HepG2 (cell line): ENCODE measurements around the gene SERPINF2. TPM values are rescaled to one million over a fixed set of nuclear protein-coding genes. Genes with fewer than 3 reads are reported as not detected.

ENCODE experiments used
- ATF3 ChIP-seq: sonication (generic); formaldehyde crosslinking; IDR thresholded peaks from 2 replicates; pipeline ENCODE4 v1.4.0; 2020; ENCODE audit warnings: missing genetic modification reagents
- BORCS8-MEF2B ChIP-seq: sonication (generic); formaldehyde crosslinking; IDR thresholded peaks from 2 replicates; pipeline ENCODE4 v1.8.0; 2022; ENCODE audit warnings: mild to moderate bottlenecking, missing genetic modification reagents
- CENPT ChIP-seq: sonication (generic); formaldehyde crosslinking; IDR thresholded peaks from 2 replicates; pipeline ENCODE4 v1.8.0; 2022; ENCODE audit warnings: low read depth, mild to moderate bottlenecking, moderate library complexity, missing genetic modification reagents
- FOXP4 ChIP-seq: sonication (generic); formaldehyde crosslinking; IDR thresholded peaks from 2 replicates; pipeline ENCODE4 v1.4.0; 2020; ENCODE audit warnings: missing genetic modification reagents
- PREB ChIP-seq: sonication (generic); formaldehyde crosslinking; IDR thresholded peaks from 2 replicates; pipeline ENCODE4 v1.4.0; 2020; ENCODE audit warnings: missing genetic modification reagents
- RAD51 ChIP-seq: fragments of 450-650 bp; IDR thresholded peaks from 2 replicates; pipeline ENCODE4 v1.6.1; 2016; ENCODE audit warnings: borderline replicate concordance
- SIX4 ChIP-seq: sonication (generic); formaldehyde crosslinking; IDR thresholded peaks from 2 replicates; pipeline ENCODE4 v1.4.0; 2020; ENCODE audit warnings: missing genetic modification reagents
- SOX6 ChIP-seq, 2 experiments: fragments of 450-650 bp in 1 of 2; sonication (generic) in 1 of 2; formaldehyde crosslinking in 1 of 2; IDR thresholded peaks; 2 replicates each; pipeline versions ENCODE4 v1.4.0 to v1.6.1; 2017 to 2020; ENCODE audit warnings: antibody characterized with exemption in 1 of 2, mild to moderate bottlenecking in 1 of 2, missing genetic modification reagents in 1 of 2
- ZBTB7A ChIP-seq: sonication (generic); formaldehyde crosslinking; IDR thresholded peaks from 2 replicates; pipeline ENCODE4 v1.8.0; 2022; ENCODE audit warnings: mild to moderate bottlenecking, missing genetic modification reagents
- ZNF136 ChIP-seq: sonication (generic); formaldehyde crosslinking; IDR thresholded peaks from 2 replicates; pipeline ENCODE4 v1.8.1; 2022; ENCODE audit warnings: low read depth, mild to moderate bottlenecking, moderate library complexity, missing genetic modification reagents
- ZNF331 ChIP-seq: sonication (generic); formaldehyde crosslinking; IDR thresholded peaks from 2 replicates; pipeline ENCODE4 v1.4.0; 2020; ENCODE audit warnings: missing genetic modification reagents
- ZNF713 ChIP-seq: sonication (generic); formaldehyde crosslinking; IDR thresholded peaks from 2 replicates; pipeline ENCODE4 v1.4.0; 2020; ENCODE audit warnings: mild to moderate bottlenecking, missing genetic modification reagents
- ZNF746 ChIP-seq: sonication (generic); formaldehyde crosslinking; IDR thresholded peaks from 2 replicates; pipeline ENCODE4 v1.8.0; 2022; ENCODE audit warnings: mild to moderate bottlenecking, missing genetic modification reagents
- ZNF773 ChIP-seq: sonication (generic); formaldehyde crosslinking; IDR thresholded peaks from 2 replicates; pipeline ENCODE4 v1.4.0; 2020; ENCODE audit warnings: missing genetic modification reagents, borderline replicate concordance
- ZNF879 ChIP-seq: sonication (generic); formaldehyde crosslinking; IDR thresholded peaks from 2 replicates; pipeline ENCODE4 v1.8.1; 2023; ENCODE audit warnings: missing genetic modification reagents
- polyA plus RNA-seq, 8 experiments: library from polyadenylated mRNA; depleted of rRNA in 3 of 8; stranded (reverse) in 7 of 8; unstranded in 1 of 8; fragments of >200 nt; fragmentation: Illumina TruSeq in 4 of 8; extraction: Trizol in 4 of 8; gene quantifications; 2 replicates each; pipeline versions ENCODE4 v1.2.1 to v1.2.3, GENCODE V29; 2011 to 2016; ENCODE audit warnings: low read depth in 4 of 8, missing spikeins in 1 of 8, mixed read lengths in 1 of 8; ENCODE audit not compliant: insufficient read depth in 1 of 8
- total RNA-seq, 5 experiments: library from RNA; depleted of rRNA; stranded (reverse); fragments of >200 nt; fragmentation: Illumina TruSeq; extraction: Trizol; gene quantifications; 2 replicates each; pipeline ENCODE4 v1.2.3, GENCODE V29; 2016; ENCODE audit warnings: low read depth in 1 of 5
- TF ChIP-seq, protein P1 (sequence below): IDR thresholded peaks from 2 replicates; pipeline ENCODE4 v1.6.1; 2012; ENCODE audit warnings: low read length, improper control_type of control experiment
- TF ChIP-seq, protein P2 (sequence below): sonication (generic); formaldehyde crosslinking; IDR thresholded peaks from 2 replicates; pipeline ENCODE4 v1.5.1; 2020; ENCODE audit warnings: mild to moderate bottlenecking, missing genetic modification reagents, borderline replicate concordance

The SERPINF2 gene
- total and polyA plus RNA-seq, 2 of the 13 experiments (the other 11 are each of a cell fraction or from before 2014, with no cell fraction given), result 309 to 548 TPM

DNA sequence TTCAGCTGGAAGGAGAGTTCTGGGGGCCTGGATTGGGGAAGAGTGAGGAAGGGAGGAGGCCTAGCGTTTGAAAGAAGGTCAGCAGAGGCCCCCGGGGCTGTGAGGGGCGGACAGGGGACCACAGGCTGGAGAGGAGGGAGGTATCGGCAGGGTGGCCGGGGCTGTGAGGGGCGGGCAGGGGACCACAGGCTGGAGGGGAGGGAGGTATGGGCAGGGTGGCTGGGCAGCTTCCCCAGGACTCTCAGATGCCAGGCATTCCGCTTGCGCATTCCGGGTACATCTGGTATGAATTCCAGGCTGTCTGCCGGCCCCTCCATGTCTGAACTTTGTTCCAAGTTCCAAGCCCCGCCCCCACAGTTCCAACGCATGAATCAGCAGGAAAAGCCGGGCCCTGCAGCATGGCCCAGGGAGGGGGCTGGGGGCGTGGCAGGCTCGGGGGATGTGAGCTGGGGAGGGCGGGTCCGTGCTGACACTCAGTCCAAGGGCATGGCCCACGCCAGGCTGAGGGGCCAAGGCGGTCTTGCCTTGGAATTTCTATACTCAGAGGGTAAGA, 28.2 kb upstream of the SERPINF2 start (continued):
- TF ChIP-seq, protein P1, sequence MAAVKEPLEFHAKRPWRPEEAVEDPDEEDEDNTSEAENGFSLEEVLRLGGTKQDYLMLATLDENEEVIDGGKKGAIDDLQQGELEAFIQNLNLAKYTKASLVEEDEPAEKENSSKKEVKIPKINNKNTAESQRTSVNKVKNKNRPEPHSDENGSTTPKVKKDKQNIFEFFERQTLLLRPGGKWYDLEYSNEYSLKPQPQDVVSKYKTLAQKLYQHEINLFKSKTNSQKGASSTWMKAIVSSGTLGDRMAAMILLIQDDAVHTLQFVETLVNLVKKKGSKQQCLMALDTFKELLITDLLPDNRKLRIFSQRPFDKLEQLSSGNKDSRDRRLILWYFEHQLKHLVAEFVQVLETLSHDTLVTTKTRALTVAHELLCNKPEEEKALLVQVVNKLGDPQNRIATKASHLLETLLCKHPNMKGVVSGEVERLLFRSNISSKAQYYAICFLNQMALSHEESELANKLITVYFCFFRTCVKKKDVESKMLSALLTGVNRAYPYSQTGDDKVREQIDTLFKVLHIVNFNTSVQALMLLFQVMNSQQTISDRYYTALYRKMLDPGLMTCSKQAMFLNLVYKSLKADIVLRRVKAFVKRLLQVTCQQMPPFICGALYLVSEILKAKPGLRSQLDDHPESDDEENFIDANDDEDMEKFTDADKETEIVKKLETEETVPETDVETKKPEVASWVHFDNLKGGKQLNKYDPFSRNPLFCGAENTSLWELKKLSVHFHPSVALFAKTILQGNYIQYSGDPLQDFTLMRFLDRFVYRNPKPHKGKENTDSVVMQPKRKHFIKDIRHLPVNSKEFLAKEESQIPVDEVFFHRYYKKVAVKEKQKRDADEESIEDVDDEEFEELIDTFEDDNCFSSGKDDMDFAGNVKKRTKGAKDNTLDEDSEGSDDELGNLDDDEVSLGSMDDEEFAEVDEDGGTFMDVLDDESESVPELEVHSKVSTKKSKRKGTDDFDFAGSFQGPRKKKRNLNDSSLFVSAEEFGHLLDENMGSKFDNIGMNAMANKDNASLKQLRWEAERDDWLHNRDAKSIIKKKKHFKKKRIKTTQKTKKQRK, result no peak
- no peak for TF ChIP-seq ZNF713 (CRISPR knock-in tag)
- TF ChIP-seq, protein P2, sequence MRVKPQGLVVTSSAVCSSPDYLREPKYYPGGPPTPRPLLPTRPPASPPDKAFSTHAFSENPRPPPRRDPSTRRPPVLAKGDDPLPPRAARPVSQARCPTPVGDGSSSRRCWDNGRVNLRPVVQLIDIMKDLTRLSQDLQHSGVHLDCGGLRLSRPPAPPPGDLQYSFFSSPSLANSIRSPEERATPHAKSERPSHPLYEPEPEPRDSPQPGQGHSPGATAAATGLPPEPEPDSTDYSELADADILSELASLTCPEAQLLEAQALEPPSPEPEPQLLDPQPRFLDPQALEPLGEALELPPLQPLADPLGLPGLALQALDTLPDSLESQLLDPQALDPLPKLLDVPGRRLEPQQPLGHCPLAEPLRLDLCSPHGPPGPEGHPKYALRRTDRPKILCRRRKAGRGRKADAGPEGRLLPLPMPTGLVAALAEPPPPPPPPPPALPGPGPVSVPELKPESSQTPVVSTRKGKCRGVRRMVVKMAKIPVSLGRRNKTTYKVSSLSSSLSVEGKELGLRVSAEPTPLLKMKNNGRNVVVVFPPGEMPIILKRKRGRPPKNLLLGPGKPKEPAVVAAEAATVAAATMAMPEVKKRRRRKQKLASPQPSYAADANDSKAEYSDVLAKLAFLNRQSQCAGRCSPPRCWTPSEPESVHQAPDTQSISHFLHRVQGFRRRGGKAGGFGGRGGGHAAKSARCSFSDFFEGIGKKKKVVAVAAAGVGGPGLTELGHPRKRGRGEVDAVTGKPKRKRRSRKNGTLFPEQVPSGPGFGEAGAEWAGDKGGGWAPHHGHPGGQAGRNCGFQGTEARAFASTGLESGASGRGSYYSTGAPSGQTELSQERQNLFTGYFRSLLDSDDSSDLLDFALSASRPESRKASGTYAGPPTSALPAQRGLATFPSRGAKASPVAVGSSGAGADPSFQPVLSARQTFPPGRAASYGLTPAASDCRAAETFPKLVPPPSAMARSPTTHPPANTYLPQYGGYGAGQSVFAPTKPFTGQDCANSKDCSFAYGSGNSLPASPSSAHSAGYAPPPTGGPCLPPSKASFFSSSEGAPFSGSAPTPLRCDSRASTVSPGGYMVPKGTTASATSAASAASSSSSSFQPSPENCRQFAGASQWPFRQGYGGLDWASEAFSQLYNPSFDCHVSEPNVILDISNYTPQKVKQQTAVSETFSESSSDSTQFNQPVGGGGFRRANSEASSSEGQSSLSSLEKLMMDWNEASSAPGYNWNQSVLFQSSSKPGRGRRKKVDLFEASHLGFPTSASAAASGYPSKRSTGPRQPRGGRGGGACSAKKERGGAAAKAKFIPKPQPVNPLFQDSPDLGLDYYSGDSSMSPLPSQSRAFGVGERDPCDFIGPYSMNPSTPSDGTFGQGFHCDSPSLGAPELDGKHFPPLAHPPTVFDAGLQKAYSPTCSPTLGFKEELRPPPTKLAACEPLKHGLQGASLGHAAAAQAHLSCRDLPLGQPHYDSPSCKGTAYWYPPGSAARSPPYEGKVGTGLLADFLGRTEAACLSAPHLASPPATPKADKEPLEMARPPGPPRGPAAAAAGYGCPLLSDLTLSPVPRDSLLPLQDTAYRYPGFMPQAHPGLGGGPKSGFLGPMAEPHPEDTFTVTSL (CRISPR knock-in tag), result no peak
- TF ChIP-seq ZNF773 (CRISPR knock-in tag), result no peak
- 0 out of 2 replicates have a peak, but pooled peaks have one; percentile 40 for TF ChIP-seq FOXP4 (CRISPR knock-in tag)
- no peak for TF ChIP-seq CENPT (CRISPR knock-in tag)
- TF ChIP-seq ZNF879, result no peak
- TF ChIP-seq ZNF136 (CRISPR knock-in tag), result no peak
- TF ChIP-seq SOX6 (IDR thresholded peaks at IDR 0.05), result no peak
- TF ChIP-seq SOX6 (CRISPR knock-in tag; IDR thresholded peaks at IDR 0.05), result peak; percentile 67; the same call in 1 of the 2 replicates
- TF ChIP-seq RAD51, result no peak
- peak; percentile 28; the same call in 1 of the 2 replicates for TF ChIP-seq BORCS8-MEF2B (CRISPR knock-in tag)
- 0 out of 2 replicates have a peak, but pooled peaks have one; percentile 14 for TF ChIP-seq SIX4 (CRISPR knock-in tag)
- peak; percentile 69 for TF ChIP-seq ATF3
- peak; percentile 28 for TF ChIP-seq ZNF746
- TF ChIP-seq ZBTB7A (CRISPR knock-in tag), result no peak
- no peak for TF ChIP-seq PREB (CRISPR knock-in tag)
- peak; percentile 44 for TF ChIP-seq ZNF331 (CRISPR knock-in tag)
